HL-60 (cell line): ENCODE data around the gene TTLL8.

Experiments used
- DNase-seq, 2 experiments: peaks; one replicate each; pipeline ENCODE4 v3.0.0-alpha.2; 2010 to 2020; ENCODE audit warnings: low read depth in 1 of 2, low spot score in 1 of 2
- H3K27ac ChIP-seq: fragments of 250-450 bp; sonication (Bioruptor Pico); replicated peaks from 2 replicates; pipeline ENCODE4 v1.5.1; 2020; ENCODE audit warnings: mild to moderate bottlenecking, moderate library complexity
- H3K27me3 ChIP-seq: fragments of 250-450 bp; sonication (Bioruptor Pico); 2 replicates; pipeline ENCODE4 v1.5.1; 2021; ENCODE audit warnings: mild to moderate bottlenecking, moderate library complexity; ENCODE audit not compliant: insufficient read depth, poor library complexity, severe bottlenecking
- H3K4me3 ChIP-seq: replicated peaks from 2 replicates; pipeline ENCODE4 v1.5.1; 2011; ENCODE audit warnings: mild to moderate bottlenecking, control low read depth, low read length; ENCODE audit not compliant: insufficient read depth
- GABPA ChIP-seq: IDR thresholded peaks from 2 replicates; pipeline ENCODE4 v1.6.1; 2012; ENCODE audit warnings: low read depth
- POLR2AphosphoS5 ChIP-seq: IDR thresholded peaks from 2 replicates; pipeline ENCODE4 v1.6.1; 2012; ENCODE audit warnings: low read depth
- SPI1 ChIP-seq: IDR thresholded peaks from 2 replicates; pipeline ENCODE4 v1.6.1; 2012; ENCODE audit warnings: low read depth, mild to moderate bottlenecking, borderline replicate concordance
- TF ChIP-seq, protein P1 (sequence below): IDR thresholded peaks from 2 replicates; pipeline ENCODE4 v1.6.1; 2012; ENCODE audit warnings: low read depth; ENCODE audit not compliant: insufficient replicate concordance
- TF ChIP-seq, protein P2 (sequence below): IDR thresholded peaks from one replicate; pipeline ENCODE4 v1.5.1; 2011; ENCODE audit warnings: low read length, control low read depth, inconsistent platforms; ENCODE audit not compliant: insufficient read depth

The TTLL8 gene

DNA sequence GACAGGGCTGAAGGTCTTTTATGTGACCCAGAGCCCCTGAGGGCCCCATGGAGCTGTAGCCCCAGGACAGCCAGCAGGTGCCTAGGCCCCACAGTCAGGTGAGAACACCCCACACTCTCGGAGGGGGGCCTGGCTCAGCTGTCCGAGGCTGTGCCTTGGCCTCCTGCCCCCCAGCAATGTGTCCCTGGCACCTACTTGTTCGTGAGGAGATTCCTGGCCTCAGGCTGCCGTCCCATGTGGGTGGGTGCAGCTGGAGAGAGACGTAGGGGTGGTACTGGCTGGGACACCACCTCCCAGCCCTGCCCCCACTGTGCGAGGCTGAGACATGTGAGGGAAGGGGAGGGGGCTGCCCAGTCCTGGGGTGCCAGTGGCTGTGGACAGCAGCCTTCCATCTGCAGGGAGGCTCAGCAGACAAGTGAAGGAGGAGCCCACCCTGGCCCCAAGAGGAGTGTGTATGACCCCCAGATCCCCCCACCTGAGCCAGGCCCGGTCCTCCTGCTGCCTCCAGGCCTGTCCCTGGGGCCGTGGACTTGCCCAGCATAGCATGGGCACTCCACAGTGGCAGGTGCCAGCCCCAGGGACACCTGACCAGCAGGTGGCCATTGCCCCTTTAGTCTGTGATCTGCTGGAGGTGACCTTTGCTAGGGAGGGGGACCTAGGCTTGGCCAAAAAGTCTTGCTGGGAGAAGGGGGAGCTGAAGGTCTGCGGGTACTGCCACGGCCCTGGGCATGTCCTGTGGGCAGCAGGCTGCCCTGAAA, 62.6 kb downstream of the TTLL8 start:
- H3K27me3 ChIP-seq, result peaks cover 5% of the 10 kb centered on the region
- no peak overlapping the region for H3K27ac ChIP-seq
- TF ChIP-seq SPI1, result no peak
- TF ChIP-seq, protein P1, sequence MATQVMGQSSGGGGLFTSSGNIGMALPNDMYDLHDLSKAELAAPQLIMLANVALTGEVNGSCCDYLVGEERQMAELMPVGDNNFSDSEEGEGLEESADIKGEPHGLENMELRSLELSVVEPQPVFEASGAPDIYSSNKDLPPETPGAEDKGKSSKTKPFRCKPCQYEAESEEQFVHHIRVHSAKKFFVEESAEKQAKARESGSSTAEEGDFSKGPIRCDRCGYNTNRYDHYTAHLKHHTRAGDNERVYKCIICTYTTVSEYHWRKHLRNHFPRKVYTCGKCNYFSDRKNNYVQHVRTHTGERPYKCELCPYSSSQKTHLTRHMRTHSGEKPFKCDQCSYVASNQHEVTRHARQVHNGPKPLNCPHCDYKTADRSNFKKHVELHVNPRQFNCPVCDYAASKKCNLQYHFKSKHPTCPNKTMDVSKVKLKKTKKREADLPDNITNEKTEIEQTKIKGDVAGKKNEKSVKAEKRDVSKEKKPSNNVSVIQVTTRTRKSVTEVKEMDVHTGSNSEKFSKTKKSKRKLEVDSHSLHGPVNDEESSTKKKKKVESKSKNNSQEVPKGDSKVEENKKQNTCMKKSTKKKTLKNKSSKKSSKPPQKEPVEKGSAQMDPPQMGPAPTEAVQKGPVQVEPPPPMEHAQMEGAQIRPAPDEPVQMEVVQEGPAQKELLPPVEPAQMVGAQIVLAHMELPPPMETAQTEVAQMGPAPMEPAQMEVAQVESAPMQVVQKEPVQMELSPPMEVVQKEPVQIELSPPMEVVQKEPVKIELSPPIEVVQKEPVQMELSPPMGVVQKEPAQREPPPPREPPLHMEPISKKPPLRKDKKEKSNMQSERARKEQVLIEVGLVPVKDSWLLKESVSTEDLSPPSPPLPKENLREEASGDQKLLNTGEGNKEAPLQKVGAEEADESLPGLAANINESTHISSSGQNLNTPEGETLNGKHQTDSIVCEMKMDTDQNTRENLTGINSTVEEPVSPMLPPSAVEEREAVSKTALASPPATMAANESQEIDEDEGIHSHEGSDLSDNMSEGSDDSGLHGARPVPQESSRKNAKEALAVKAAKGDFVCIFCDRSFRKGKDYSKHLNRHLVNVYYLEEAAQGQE, result no peak
- TF ChIP-seq GABPA, result no peak
- TF ChIP-seq, protein P2, sequence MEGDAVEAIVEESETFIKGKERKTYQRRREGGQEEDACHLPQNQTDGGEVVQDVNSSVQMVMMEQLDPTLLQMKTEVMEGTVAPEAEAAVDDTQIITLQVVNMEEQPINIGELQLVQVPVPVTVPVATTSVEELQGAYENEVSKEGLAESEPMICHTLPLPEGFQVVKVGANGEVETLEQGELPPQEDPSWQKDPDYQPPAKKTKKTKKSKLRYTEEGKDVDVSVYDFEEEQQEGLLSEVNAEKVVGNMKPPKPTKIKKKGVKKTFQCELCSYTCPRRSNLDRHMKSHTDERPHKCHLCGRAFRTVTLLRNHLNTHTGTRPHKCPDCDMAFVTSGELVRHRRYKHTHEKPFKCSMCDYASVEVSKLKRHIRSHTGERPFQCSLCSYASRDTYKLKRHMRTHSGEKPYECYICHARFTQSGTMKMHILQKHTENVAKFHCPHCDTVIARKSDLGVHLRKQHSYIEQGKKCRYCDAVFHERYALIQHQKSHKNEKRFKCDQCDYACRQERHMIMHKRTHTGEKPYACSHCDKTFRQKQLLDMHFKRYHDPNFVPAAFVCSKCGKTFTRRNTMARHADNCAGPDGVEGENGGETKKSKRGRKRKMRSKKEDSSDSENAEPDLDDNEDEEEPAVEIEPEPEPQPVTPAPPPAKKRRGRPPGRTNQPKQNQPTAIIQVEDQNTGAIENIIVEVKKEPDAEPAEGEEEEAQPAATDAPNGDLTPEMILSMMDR, result no peak
- no peak for TF ChIP-seq POLR2AphosphoS5
- DNase-seq, result no peak
- H3K4me3 ChIP-seq, result no peak overlapping the region

DNA sequence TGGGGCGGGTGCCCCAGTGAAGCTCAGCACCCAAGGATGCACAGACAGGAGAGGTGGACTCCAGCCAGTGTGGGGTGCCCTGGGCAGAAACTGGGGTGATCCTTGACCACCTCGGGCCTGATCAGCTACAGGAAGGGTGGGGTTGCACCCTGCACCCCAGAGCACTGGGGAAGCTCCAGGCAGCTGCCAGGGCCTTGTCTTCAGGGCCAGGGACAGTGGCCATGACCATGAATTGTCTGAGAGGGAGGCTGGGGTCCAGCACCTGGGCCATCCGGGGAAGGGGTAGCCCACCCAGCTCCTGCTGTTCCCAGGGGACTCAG, 63.1 kb downstream of the TTLL8 start:
- Histone ChIP-seq H3K4me3 (no peak overlapping the region), H3K27ac (no peak overlapping the region), H3K27me3 (peaks cover 2% of the 10 kb centered on the region)
- TF ChIP-seq, protein P2, result no peak
- no peak for TF ChIP-seq GABPA
- TF ChIP-seq, protein P1, result no peak
- TF ChIP-seq SPI1, result no peak
- TF ChIP-seq POLR2AphosphoS5, result no peak
- no peak for DNase-seq

DNA sequence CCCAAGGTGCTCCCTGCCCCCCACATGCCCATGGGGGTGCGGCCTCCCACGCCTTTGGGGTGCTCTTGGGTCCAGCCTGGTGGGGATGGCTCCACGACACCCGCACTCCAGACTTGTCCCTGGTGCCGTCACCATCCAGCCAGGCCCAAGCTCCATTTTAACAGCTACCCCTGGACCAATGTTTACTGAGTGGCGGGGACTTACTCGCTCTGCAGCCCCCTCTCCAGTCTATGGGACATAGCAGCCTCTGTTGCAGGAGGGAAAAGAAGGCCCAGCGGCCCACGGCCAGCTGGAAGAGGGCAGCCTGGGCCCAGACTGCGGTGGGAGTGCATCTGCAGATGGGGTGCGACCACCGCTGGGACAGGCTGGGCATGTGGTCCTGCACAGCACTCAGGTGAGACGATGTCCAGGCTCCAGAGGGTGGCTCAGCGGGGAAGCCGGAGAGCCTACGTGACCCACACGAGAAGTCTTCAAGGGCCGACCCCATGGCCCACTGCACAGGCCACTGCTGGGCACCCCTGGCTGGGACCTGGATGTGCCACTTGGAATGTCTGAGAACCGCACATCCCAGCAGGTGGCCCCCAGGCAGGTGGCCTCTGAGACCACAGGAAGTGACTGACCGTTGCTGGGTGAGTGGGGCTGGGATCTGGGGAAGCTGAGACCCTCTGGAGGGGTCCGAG, 63.6 kb downstream of the TTLL8 start:
- no peak for DNase-seq
- H3K27me3 ChIP-seq, result no peaks in the 10 kb centered on the region
- TF ChIP-seq, protein P1, result no peak
- TF ChIP-seq GABPA (no peak), POLR2AphosphoS5 (no peak), SPI1 (no peak)
- TF ChIP-seq, protein P2, result no peak
- no peak overlapping the region for H3K4me3 ChIP-seq
- H3K27ac ChIP-seq, result no peak overlapping the region
